ENCODE measurements around the gene FGF22.

FGF22 gene

DNA sequence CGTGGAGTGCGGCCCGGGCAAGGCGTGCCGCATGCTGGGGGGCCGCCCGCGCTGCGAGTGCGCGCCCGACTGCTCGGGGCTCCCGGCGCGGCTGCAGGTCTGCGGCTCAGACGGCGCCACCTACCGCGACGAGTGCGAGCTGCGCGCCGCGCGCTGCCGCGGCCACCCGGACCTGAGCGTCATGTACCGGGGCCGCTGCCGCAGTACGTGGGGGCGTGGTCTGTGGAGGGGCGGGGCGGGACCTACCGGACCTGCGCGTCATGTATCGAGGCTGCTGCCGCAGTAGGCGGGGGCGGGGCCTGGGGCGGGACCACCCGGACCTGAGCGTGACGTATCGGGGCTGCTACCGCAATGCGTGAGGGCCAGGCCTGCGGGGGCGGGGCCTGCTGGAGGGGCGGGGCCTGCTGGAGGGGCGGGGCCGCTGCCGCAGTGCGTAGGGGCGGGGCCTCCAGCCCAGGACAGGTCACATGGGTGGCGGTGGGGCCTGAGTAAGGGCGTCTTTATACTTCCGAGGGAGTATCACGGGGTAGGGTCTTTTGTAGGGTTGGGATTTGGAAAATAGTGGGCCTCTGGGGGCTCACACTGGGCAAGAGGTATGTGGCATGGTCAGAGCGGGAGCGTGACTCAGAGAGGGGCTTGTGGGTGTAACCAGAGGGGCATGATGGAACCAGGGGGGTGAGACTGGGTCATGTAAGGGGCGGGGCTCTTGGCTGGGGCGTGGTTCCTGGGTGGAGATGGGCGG, 40.8 kb downstream of the FGF22 start:
- Histone ChIP-seq H3K36me3 (ENCODE audit: control insufficient read depth, insufficient read depth, low read length) (no peaks in the 10 kb centered on the region), H3K27ac (ENCODE audit: insufficient read depth, low read length, poor library complexity, severe bottlenecking) (peak overlapping the region; percentile 77), H3K9me3 (ENCODE audit: control insufficient read depth, low read length) (no peaks in the 10 kb centered on the region), H3K4me1 (ENCODE audit: control insufficient read depth, insufficient read depth, low read length, poor library complexity, severe bottlenecking) (peaks cover 12% of the 10 kb centered on the region), H3K27me3 (replicated peaks; ENCODE audit: control insufficient read depth, insufficient read depth, low read length, poor library complexity, severe bottlenecking) (peaks cover 11% of the 10 kb centered on the region), H3K4me3 (ENCODE audit: insufficient read depth, low read depth, low read length, poor library complexity, severe bottlenecking) (peak overlapping the region; percentile 60)
- peak; percentile 100 for DNase-seq

DNA sequence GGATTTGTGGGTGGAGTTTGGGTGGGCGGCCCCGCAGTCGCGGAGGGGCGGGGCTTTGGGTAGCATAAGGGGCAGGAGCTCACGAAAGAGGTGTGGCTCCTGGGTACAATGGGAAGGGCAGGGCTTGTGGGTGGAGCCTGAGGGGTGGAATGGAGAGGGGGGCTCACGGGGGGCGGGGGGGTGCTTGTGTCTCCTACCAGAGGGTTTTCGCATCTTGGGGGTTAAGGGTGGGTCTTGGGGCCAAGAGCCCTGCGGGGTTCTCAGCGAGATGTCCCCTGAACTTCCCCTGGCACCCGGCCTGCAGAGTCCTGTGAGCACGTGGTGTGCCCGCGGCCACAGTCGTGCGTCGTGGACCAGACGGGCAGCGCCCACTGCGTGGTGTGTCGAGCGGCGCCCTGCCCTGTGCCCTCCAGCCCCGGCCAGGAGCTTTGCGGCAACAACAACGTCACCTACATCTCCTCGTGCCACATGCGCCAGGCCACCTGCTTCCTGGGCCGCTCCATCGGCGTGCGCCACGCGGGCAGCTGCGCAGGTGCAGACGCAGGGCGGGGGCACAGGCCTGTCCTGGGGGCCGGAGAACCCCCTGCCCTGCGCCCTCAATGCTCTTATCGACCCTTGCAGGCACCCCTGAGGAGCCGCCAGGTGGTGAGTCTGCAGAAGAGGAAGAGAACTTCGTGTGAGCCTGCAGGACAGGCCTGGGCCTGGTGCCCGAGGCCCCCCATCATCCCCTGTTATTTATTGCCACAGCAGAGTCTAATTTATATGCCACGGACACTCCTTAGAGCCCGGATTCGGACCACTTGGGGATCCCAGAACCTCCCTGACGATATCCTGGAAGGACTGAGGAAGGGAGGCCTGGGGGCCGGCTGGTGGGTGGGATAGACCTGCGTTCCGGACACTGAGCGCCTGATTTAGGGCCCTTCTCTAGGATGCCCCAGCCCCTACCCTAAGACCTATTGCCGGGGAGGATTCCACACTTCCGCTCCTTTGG, 41.6 kb downstream of the FGF22 start:
- H3K9me3 ChIP-seq (ENCODE audit: control insufficient read depth, low read length): no peaks in the 10 kb centered on the region
- H3K4me1 ChIP-seq (ENCODE audit: control insufficient read depth, insufficient read depth, low read length, poor library complexity, severe bottlenecking): peaks cover 12% of the 10 kb centered on the region

DNA sequence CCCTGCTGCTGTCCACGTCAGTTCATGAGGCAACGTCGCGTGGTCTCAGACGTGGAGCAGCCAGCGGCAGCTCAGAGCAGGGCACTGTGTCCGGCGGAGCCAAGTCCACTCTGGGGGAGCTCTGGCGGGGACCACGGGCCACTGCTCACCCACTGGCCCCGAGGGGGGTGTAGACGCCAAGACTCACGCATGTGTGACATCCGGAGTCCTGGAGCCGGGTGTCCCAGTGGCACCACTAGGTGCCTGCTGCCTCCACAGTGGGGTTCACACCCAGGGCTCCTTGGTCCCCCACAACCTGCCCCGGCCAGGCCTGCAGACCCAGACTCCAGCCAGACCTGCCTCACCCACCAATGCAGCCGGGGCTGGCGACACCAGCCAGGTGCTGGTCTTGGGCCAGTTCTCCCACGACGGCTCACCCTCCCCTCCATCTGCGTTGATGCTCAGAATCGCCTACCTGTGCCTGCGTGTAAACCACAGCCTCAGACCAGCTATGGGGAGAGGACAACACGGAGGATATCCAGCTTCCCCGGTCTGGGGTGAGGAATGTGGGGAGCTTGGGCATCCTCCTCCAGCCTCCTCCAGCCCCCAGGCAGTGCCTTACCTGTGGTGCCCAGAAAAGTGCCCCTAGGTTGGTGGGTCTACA, 43.1 kb downstream of the FGF22 start:
- no peaks in the 10 kb centered on the region for H3K9me3 ChIP-seq (ENCODE audit: control insufficient read depth, low read length)
- no peaks in the 10 kb centered on the region for H3K36me3 ChIP-seq (ENCODE audit: control insufficient read depth, insufficient read depth, low read length)
- peaks cover 12% of the 10 kb centered on the region for H3K4me1 ChIP-seq (ENCODE audit: control insufficient read depth, insufficient read depth, low read length, poor library complexity, severe bottlenecking)
- H3K27ac ChIP-seq (ENCODE audit: insufficient read depth, low read length, poor library complexity, severe bottlenecking): no peak overlapping the region
- no peak for DNase-seq
- no peak overlapping the region for H3K4me3 ChIP-seq (ENCODE audit: insufficient read depth, low read depth, low read length, poor library complexity, severe bottlenecking)
- no peaks in the 10 kb centered on the region for H3K27me3 ChIP-seq (replicated peaks; ENCODE audit: control insufficient read depth, insufficient read depth, low read length, poor library complexity, severe bottlenecking)

More for the DNA sequence above, 41.6 kb downstream of the FGF22 start:
- peaks cover 6% of the 10 kb centered on the region for H3K27me3 ChIP-seq (replicated peaks; ENCODE audit: control insufficient read depth, insufficient read depth, low read length, poor library complexity, severe bottlenecking)
- peak overlapping the region; percentile 60 for H3K4me3 ChIP-seq (ENCODE audit: insufficient read depth, low read depth, low read length, poor library complexity, severe bottlenecking)
- no peak for DNase-seq
- peak overlapping the region; percentile 77 for H3K27ac ChIP-seq (ENCODE audit: insufficient read depth, low read length, poor library complexity, severe bottlenecking)
- H3K36me3 ChIP-seq (ENCODE audit: control insufficient read depth, insufficient read depth, low read length): no peaks in the 10 kb centered on the region

DNA sequence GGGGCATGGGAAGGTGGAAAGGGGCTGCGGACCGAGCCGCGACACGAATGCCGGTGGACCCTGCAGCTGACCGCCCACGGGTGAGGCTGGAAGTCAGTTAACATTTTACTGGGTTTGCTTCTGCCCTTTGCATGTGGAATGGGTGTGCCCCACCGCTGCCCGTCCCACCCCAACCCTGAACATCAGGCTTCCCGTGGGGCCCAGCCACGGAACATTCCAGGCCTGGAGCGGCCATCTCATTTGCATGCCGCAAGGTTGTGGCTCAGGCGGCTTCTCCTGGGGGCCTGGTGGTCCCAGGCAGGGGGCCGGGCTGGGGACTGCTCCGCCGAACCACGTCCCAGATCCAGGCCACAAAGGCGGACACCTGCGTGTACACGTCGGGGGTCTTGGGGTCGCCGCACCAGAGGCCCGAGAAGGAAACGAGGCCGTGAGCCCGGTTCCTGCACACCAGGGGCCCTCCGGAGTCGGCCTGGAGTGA, 45.8 kb downstream of the FGF22 start:
- Histone ChIP-seq H3K27me3 (replicated peaks; ENCODE audit: control insufficient read depth, insufficient read depth, low read length, poor library complexity, severe bottlenecking) (no peaks in the 10 kb centered on the region), H3K27ac (ENCODE audit: insufficient read depth, low read length, poor library complexity, severe bottlenecking) (no peak overlapping the region), H3K4me1 (ENCODE audit: control insufficient read depth, insufficient read depth, low read length, poor library complexity, severe bottlenecking) (peaks cover 6% of the 10 kb centered on the region), H3K4me3 (ENCODE audit: insufficient read depth, low read depth, low read length, poor library complexity, severe bottlenecking) (no peak overlapping the region), H3K36me3 (ENCODE audit: control insufficient read depth, insufficient read depth, low read length) (no peaks in the 10 kb centered on the region), H3K9me3 (ENCODE audit: control insufficient read depth, low read length) (no peaks in the 10 kb centered on the region)
- DNase-seq: no peak

DNA sequence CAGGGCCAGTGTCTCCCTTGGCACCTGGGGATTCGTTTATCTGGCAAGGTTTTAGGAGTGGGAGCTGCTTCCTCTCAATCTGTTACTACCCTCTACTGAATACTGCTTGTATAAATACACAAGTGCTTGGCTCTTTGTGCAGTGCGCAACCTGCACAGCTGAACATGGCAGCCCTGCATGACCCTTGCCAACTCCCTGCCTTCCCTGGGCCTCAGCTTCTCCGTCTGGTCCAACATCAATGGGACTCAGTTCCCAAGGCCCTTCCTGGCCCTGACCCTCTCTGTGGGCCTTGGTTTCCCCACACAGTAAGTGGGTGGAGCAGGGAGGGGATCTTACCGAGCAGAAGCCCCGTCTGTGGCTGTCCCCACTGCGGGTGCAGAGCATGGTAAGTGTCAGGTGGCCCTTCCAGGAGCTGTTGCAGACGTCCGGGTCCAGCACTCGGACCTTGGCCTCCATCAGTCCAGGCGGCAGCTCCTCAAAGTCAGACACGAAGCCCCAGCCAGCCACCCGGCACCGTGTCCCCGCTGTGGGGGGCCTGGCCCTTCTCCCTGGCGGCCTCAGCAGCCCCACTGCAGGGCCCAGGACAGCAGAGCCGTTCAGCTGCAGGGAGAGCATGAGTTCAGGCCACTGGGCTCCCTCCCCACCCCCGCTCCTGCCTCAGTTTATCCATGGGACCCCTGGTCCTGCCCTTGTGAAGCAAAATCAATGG, 47.1 kb downstream of the FGF22 start:
- Histone ChIP-seq H3K4me1 (ENCODE audit: control insufficient read depth, insufficient read depth, low read length, poor library complexity, severe bottlenecking) (no peaks in the 10 kb centered on the region), H3K27ac (ENCODE audit: insufficient read depth, low read length, poor library complexity, severe bottlenecking) (no peak overlapping the region), H3K27me3 (replicated peaks; ENCODE audit: control insufficient read depth, insufficient read depth, low read length, poor library complexity, severe bottlenecking) (no peaks in the 10 kb centered on the region), H3K9me3 (ENCODE audit: control insufficient read depth, low read length) (no peaks in the 10 kb centered on the region), H3K36me3 (ENCODE audit: control insufficient read depth, insufficient read depth, low read length) (no peaks in the 10 kb centered on the region), H3K4me3 (ENCODE audit: insufficient read depth, low read depth, low read length, poor library complexity, severe bottlenecking) (no peak overlapping the region)
- no peak for DNase-seq

DNA sequence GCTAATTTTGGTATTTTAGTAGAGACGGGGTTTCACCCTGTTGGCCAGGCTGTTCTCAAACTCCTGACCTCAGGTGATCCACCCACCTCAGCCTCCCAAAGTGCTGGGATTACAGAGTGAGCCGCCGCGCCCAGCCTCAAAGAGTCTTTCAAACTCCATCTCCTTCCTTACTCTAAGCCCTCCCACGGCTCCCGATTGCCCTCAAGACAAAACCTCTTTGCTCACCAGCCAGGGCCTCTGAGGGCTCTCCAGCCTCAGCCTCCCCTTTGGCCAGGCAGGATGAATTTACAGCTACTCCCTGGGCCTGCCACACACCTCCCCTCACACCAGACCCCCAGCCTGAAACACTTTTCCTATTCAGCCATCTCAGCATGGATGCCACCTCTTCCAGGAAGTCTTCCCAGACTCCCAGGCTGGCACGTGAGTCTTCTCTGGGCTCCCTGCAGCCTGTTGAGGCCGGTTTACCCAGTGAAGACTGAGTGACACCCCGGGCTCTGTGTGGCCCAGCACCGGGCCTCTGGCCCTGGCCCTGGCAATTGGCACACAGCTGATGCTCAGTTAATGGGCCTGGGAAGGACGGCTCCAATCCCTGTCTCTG, 48.0 kb downstream of the FGF22 start:
- Histone ChIP-seq H3K27ac (ENCODE audit: insufficient read depth, low read length, poor library complexity, severe bottlenecking) (no peak overlapping the region), H3K36me3 (ENCODE audit: control insufficient read depth, insufficient read depth, low read length) (no peaks in the 10 kb centered on the region)

DNA sequence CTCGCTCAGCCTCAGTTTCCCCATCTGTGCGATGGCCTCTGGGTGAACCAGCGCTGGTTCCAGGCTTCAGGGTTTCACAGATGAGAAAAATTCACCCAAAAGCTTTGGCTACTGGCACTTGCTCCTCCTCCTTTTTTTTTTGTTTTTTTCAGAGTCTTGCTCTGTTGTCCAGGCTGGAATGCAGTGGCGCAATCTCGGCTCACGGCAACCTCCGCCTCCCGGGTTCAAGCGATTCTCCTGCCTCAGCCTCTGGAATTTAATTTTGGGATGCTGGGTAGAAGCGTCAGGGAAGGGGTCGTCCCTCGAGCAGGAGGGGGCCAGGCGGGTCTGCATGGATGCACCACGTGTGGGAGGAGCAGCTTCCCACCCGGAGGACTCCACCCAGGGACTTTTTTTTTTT, 48.5 kb downstream of the FGF22 start:
- no peaks in the 10 kb centered on the region for H3K4me1 ChIP-seq (ENCODE audit: control insufficient read depth, insufficient read depth, low read length, poor library complexity, severe bottlenecking)
- no peaks in the 10 kb centered on the region for H3K9me3 ChIP-seq (ENCODE audit: control insufficient read depth, low read length)
- no peak overlapping the region for H3K27ac ChIP-seq (ENCODE audit: insufficient read depth, low read length, poor library complexity, severe bottlenecking)
- H3K27me3 ChIP-seq (replicated peaks; ENCODE audit: control insufficient read depth, insufficient read depth, low read length, poor library complexity, severe bottlenecking): no peaks in the 10 kb centered on the region
- no peak for DNase-seq
- H3K4me3 ChIP-seq (ENCODE audit: insufficient read depth, low read depth, low read length, poor library complexity, severe bottlenecking): no peak overlapping the region
- H3K36me3 ChIP-seq (ENCODE audit: control insufficient read depth, insufficient read depth, low read length): no peaks in the 10 kb centered on the region

More for the DNA sequence above, 48.0 kb downstream of the FGF22 start:
- no peaks in the 10 kb centered on the region for H3K9me3 ChIP-seq (ENCODE audit: control insufficient read depth, low read length)
- DNase-seq: no peak
- H3K4me3 ChIP-seq (ENCODE audit: insufficient read depth, low read depth, low read length, poor library complexity, severe bottlenecking): no peak overlapping the region
- H3K27me3 ChIP-seq (replicated peaks; ENCODE audit: control insufficient read depth, insufficient read depth, low read length, poor library complexity, severe bottlenecking): no peaks in the 10 kb centered on the region
- no peaks in the 10 kb centered on the region for H3K4me1 ChIP-seq (ENCODE audit: control insufficient read depth, insufficient read depth, low read length, poor library complexity, severe bottlenecking)

DNA sequence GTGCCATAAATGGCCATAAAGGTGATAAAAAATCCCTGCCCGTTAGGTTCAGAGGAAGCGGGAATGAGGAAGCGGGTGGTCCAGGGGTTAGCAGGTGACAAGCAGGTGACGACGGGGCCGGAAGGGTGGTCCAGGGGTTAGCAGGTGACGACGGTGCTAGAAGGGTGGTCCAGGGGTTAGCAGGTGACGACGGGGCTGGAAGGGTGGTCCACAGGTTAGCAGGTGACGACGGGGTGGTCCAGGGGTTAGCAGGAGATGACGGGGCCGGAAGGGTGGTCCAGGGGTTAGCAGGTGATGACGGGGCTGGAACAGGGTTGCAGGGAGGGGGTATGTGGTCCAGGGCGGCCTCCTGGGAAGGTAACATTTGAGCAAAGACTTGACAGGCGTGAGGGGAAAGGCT, 49.3 kb downstream of the FGF22 start:
- Histone ChIP-seq H3K36me3 (ENCODE audit: control insufficient read depth, insufficient read depth, low read length) (no peaks in the 10 kb centered on the region), H3K4me1 (ENCODE audit: control insufficient read depth, insufficient read depth, low read length, poor library complexity, severe bottlenecking) (no peaks in the 10 kb centered on the region), H3K9me3 (ENCODE audit: control insufficient read depth, low read length) (no peaks in the 10 kb centered on the region), H3K4me3 (ENCODE audit: insufficient read depth, low read depth, low read length, poor library complexity, severe bottlenecking) (no peak overlapping the region), H3K27ac (ENCODE audit: insufficient read depth, low read length, poor library complexity, severe bottlenecking) (no peak overlapping the region), H3K27me3 (replicated peaks; ENCODE audit: control insufficient read depth, insufficient read depth, low read length, poor library complexity, severe bottlenecking) (no peaks in the 10 kb centered on the region)
- DNase-seq: no peak

DNA sequence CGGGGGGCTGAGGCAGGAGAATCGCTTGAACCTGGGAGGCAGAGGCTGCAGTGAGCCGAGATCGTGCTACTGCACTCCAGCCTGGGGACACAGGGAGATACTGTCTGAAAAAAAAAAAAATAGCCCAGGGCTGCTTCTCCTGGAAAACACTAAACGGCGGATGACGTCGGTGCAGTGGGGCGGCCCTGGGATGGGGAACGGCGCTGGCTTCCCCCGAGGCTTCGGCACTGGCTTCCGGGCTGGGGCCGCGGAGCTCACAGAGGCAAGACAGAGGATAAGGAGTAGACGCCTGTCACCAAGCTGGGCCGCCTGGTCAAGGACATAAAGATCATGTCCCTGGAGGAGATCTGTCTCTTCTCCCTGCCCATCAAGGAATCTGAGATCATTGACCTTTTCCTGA, 50.5 kb downstream of the FGF22 start:
- H3K36me3 ChIP-seq (ENCODE audit: control insufficient read depth, insufficient read depth, low read length): no peaks in the 10 kb centered on the region
- peaks cover 1% of the 10 kb centered on the region for H3K4me1 ChIP-seq (ENCODE audit: control insufficient read depth, insufficient read depth, low read length, poor library complexity, severe bottlenecking)
- no peak overlapping the region for H3K27ac ChIP-seq (ENCODE audit: insufficient read depth, low read length, poor library complexity, severe bottlenecking)
- H3K4me3 ChIP-seq (ENCODE audit: insufficient read depth, low read depth, low read length, poor library complexity, severe bottlenecking): no peak overlapping the region
- no peaks in the 10 kb centered on the region for H3K9me3 ChIP-seq (ENCODE audit: control insufficient read depth, low read length)
- peaks cover 4% of the 10 kb centered on the region for H3K27me3 ChIP-seq (replicated peaks; ENCODE audit: control insufficient read depth, insufficient read depth, low read length, poor library complexity, severe bottlenecking)
- DNase-seq: no peak
